Spleen (tissue), 11 donors: ENCODE data around the gene ABCA12. TPM values are rescaled to one million over a fixed set of nuclear protein-coding genes. Genes with fewer than 3 reads are reported as not detected.

Experiments
- DNase-seq: peaks from one replicate; pipeline ENCODE4 v3.0.0-alpha.2; 2020
- H3K27ac ChIP-seq, 8 donors: fragments of 200-600 bp; sonication (generic) in 7 of 8; 1 replicate in 4 of 8; 2 replicates in 4 of 8; pipeline versions ENCODE4 v1.5.0 to v1.8.0; 2016 to 2021; ENCODE audit warnings: inconsistent platforms in 4 of 8, mild to moderate bottlenecking in 4 of 8, moderate library complexity in 1 of 8
- H3K27me3 ChIP-seq, 7 donors: fragments of 200-600 bp; sonication (generic) in 6 of 7; replicated peaks in 1 of 7; 1 replicate in 4 of 7; 2 replicates in 3 of 7; pipeline versions ENCODE4 v1.5.0 to v1.8.0; 2016 to 2021; ENCODE audit warnings: inconsistent platforms in 3 of 7, mild to moderate bottlenecking in 1 of 7
- H3K36me3 ChIP-seq, 6 donors: fragments of 200-600 bp; sonication (generic) in 5 of 6; 1 replicate in 4 of 6; 2 replicates in 2 of 6; pipeline versions ENCODE4 v1.5.0 to v1.8.0; 2016 to 2021; ENCODE audit warnings: inconsistent platforms in 2 of 6
- H3K4me1 ChIP-seq, 6 donors: fragments of 200-600 bp; sonication (generic) in 5 of 6; 1 replicate in 3 of 6; 2 replicates in 3 of 6; pipeline versions ENCODE4 v1.5.0 to v1.8.0; 2016 to 2021; ENCODE audit warnings: inconsistent platforms in 3 of 6
- H3K4me3 ChIP-seq, 8 donors: fragments of 200-600 bp; sonication (generic) in 7 of 8; 1 replicate in 4 of 8; 2 replicates in 4 of 8; pipeline versions ENCODE4 v1.5.0 to v1.8.0; 2016 to 2021; ENCODE audit warnings: inconsistent platforms in 4 of 8, mild to moderate bottlenecking in 4 of 8, moderate library complexity in 2 of 8
- H3K9me3 ChIP-seq, 8 donors: fragments of 200-600 bp; sonication (generic) in 7 of 8; 1 replicate in 4 of 8; 2 replicates in 4 of 8; pipeline versions ENCODE4 v1.5.0 to v1.8.0; 2016 to 2021; ENCODE audit warnings: inconsistent platforms in 4 of 8
- POLR2A ChIP-seq, 3 donors: fragments of 450-650 bp; IDR thresholded peaks; one replicate each; pipeline ENCODE4 v1.5.1; 2017; ENCODE audit warnings: antibody characterized with exemption in 3 of 3, mild to moderate bottlenecking in 1 of 3
- POLR2AphosphoS5 ChIP-seq, 3 donors: sonication (generic); formaldehyde crosslinking; IDR thresholded peaks; one replicate each; pipeline ENCODE4 v1.5.1; 2017; ENCODE audit warnings: antibody characterized with exemption in 3 of 3
- WGBS, 5 donors: extraction: QIAGEN DNeasy Blood & Tissue Kit in 3 of 5; methylation state at CpG; one replicate each; pipeline versions ENCODE4 v1.1.5 to v1.1.7; 2013 to 2018; 5-methylcytosine and 5-hydroxymethylcytosine counted together
- intact Hi-C: fragments of 100-400 bp; cut with DNase I; formaldehyde crosslinking; loops from one replicate; pipeline ENCODE4 v1.15.0; 2023; ENCODE audit warnings: low total_unique reads
- polyA plus RNA-seq, 3 donors: library from polyadenylated mRNA; stranded (reverse); fragments of 200-250 nt; gene quantifications; one replicate each; pipeline ENCODE4 v1.2.1, GENCODE V29; 2013
- total RNA-seq, 7 donors: library from RNA; depleted of rRNA in 3 of 7; stranded (reverse); fragments of >200 nt in 3 of 7; fragmentation: NEBNext Ultra II Directional in 4 of 7; extraction: Animal tissue kit (Norgen Biotek cat#: 25700) in 4 of 7; gene quantifications; one replicate each; pipeline versions ENCODE4 v1.1.0 to v1.2.1, GENCODE V29; 2016 to 2021
- TF ChIP-seq, protein P1 (sequence below), 11 experiments: fragments of 200-600 bp in 7 of 11; fragments of 450-650 bp in 4 of 11; sonication (generic) in 4 of 11; IDR thresholded peaks in 8 of 11; conservative IDR thresholded peaks in 3 of 11; 1 replicate in 7 of 11; 2 replicates in 4 of 11; pipeline versions ENCODE4 v1.4.0 to v1.8.0; 2016 to 2021; ENCODE audit warnings: antibody characterized with exemption in 11 of 11, inconsistent platforms in 4 of 11, mild to moderate bottlenecking in 1 of 11
- donor health status: healthy with polysubstance abuse.
- donor health status: DM: no; HTN: no; CAD: no; lungs with moderate emphysema.
- donor health status: DM: no; HTN: no; CAD: no.
- donor health status: Bipolar disorder and iron deficiency.
- donor health status: healthy.
- donor health status: DM: no; HTN: no; CAD: no.
- donor health status: DM: yes; HTN: yes; CAD: no.

Gene ABCA12
- total and polyA plus RNA-seq, 10 donors, result not detected

DNA sequence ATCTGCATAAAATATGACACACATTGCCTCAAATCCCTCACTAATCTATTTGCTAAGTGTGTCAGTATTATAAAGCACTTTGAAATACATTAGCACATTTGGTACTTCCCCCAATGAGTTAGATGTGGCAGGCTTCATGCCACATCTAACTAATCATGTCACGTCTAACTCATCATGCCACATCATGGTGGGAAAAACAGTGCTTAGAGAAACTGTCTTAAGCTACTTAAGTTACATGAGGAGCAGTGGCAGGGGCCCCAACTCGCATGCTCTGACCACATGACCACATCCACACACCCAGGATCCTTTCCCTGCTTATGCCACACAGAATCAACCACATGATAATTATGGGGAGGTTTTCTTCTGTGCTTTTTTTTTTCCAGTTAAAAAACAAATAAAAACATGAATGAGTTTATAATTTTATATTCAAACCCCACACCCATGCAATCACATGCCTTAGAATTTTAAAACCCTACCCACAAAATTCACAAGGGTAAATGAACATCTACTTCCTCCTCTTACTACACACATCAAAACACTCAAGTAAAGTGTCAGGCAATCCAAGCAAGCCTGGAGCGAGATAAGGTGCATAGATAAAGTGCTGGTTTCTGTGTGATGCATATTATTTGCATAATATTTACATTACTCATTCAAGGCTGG lies 1.6 kb downstream of the ABCA12 start:
- intact Hi-C loops, result no loop called here
- Histone ChIP-seq H3K4me1 (no peaks in the 10 kb centered on the region), H3K36me3 (no peaks in the 10 kb centered on the region), H3K4me3 (no peak overlapping the region), H3K9me3 (peaks cover 0 to 14% (median 5%) of the 10 kb centered on the region in 8 donors), H3K27me3 (peaks cover 0 to 6% (median 0%) of the 10 kb centered on the region in 7 donors), H3K27ac (no peak overlapping the region)
- DNase-seq, result no peak
- WGBS, 5 donors, result 41 to 61% (median 53%) methylated on average over 3 of the region's 3 CpGs
- TF ChIP-seq POLR2AphosphoS5 (IDR thresholded peaks at IDR 0.05) (no peak), POLR2A (IDR thresholded peaks at IDR 0.05) (no peak)
- TF ChIP-seq, protein P1, sequence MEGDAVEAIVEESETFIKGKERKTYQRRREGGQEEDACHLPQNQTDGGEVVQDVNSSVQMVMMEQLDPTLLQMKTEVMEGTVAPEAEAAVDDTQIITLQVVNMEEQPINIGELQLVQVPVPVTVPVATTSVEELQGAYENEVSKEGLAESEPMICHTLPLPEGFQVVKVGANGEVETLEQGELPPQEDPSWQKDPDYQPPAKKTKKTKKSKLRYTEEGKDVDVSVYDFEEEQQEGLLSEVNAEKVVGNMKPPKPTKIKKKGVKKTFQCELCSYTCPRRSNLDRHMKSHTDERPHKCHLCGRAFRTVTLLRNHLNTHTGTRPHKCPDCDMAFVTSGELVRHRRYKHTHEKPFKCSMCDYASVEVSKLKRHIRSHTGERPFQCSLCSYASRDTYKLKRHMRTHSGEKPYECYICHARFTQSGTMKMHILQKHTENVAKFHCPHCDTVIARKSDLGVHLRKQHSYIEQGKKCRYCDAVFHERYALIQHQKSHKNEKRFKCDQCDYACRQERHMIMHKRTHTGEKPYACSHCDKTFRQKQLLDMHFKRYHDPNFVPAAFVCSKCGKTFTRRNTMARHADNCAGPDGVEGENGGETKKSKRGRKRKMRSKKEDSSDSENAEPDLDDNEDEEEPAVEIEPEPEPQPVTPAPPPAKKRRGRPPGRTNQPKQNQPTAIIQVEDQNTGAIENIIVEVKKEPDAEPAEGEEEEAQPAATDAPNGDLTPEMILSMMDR (IDR thresholded peaks at IDR 0.05 in 8 of 11, conservative IDR thresholded peaks at IDR 0.05 in 3 of 11), result no peak

DNA sequence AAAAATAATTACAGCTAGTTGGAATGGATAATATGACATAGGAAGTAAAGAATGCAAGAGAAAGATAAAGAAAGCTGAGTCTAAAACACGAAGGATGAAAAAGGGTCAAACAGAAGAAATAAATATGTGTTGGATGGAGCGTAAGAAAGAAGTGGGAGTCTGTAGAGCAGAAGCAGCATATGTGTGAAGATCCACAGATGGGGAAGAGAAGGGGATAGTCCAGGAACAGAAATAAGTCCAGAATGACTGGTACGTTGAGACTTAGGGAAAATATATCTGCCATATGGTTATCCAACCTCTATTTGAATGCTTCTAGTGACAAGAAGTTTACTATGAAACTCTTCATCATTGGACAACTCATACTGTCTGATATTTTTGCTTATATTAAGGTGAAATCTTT lies 18.0 kb downstream of the ABCA12 start:
- H3K4me1 ChIP-seq, result no peaks in the 10 kb centered on the region
- no peak overlapping the region for H3K27ac ChIP-seq
- DNase-seq, result no peak
- H3K9me3 ChIP-seq, result peaks cover 0 to 47% (median 33%) of the 10 kb centered on the region in 8 donors
- 63 to 83% (median 72%) methylated on average over 3 of the region's 3 CpGs for WGBS, 5 donors
- H3K4me3 ChIP-seq, result no peak overlapping the region
- intact Hi-C loops, result no loop called here
- no peaks in the 10 kb centered on the region for H3K27me3 ChIP-seq
- TF ChIP-seq POLR2A (IDR thresholded peaks at IDR 0.05) (no peak), POLR2AphosphoS5 (IDR thresholded peaks at IDR 0.05) (no peak)
- TF ChIP-seq, protein P1 (IDR thresholded peaks at IDR 0.05 in 8 of 11, conservative IDR thresholded peaks at IDR 0.05 in 3 of 11), result no peak
- no peaks in the 10 kb centered on the region for H3K36me3 ChIP-seq

DNA sequence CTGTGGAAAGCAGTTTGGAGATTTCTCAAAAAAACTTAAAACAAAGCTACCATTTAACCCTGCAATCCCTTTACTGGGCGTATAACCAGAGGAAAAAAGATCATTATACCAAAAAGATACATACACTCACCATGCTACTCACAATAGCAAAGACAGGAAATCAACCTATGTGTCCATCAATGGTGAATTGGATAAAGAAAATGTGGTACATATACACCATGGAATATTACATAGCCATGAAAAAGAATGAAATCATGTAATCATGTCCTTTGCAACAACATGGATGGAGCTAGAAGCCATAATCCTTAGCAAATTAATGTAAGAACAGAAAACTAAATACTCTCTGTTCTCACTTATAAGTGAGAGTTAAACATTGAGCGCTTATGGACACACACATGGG lies 18.6 kb downstream of the ABCA12 start:
- DNase-seq, result no peak
- Histone ChIP-seq H3K36me3 (no peaks in the 10 kb centered on the region), H3K4me3 (no peak overlapping the region), H3K9me3 (peaks cover 0 to 47% (median 32%) of the 10 kb centered on the region in 8 donors), H3K27ac (no peak overlapping the region), H3K27me3 (no peaks in the 10 kb centered on the region), H3K4me1 (no peaks in the 10 kb centered on the region)
- 83 to 98% (median 88%) methylated on average over 2 of the region's 2 CpGs for WGBS, 5 donors
- intact Hi-C loops, result no loop called here
- TF ChIP-seq, protein P1 (IDR thresholded peaks at IDR 0.05 in 8 of 11, conservative IDR thresholded peaks at IDR 0.05 in 3 of 11), result no peak
- no peak for TF ChIP-seq POLR2AphosphoS5 (IDR thresholded peaks at IDR 0.05)
- no peak for TF ChIP-seq POLR2A (IDR thresholded peaks at IDR 0.05)

DNA sequence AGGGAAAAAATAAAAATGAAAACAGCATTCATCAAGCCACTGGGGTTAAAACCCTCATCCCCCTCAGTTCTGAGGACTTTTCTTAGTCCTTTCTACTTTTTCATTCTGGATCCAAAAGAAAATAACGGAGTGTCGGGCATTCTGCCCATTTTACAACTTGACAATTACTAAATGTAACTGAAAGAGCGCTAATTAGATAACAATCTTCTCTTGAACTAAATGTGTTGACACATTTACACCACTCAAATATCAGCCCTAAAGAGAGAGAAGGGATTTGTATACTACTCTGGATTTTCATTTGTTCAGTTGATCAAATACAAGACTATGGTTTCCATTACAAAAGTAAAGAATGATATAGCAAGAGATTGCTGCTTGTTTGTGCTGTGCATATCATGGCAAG lies 27.5 kb downstream of the ABCA12 start:
- WGBS, 5 donors, result 82 to 87% (median 86%) methylated on average over 3 of the region's 3 CpGs
- Histone ChIP-seq H3K27me3 (no peaks in the 10 kb centered on the region), H3K9me3 (no peaks in the 10 kb centered on the region), H3K27ac (no peak overlapping the region), H3K36me3 (no peaks in the 10 kb centered on the region), H3K4me3 (no peak overlapping the region), H3K4me1 (no peaks in the 10 kb centered on the region)
- intact Hi-C loops, result no loop called here
- no peak for DNase-seq
- no peak for TF ChIP-seq POLR2AphosphoS5 (IDR thresholded peaks at IDR 0.05)
- TF ChIP-seq, protein P1 (IDR thresholded peaks at IDR 0.05 in 8 of 11, conservative IDR thresholded peaks at IDR 0.05 in 3 of 11), result no peak
- TF ChIP-seq POLR2A (IDR thresholded peaks at IDR 0.05), result no peak
